ENCODE measurements around the gene PBRM1. TPM values are rescaled to one million over a fixed set of nuclear protein-coding genes. Genes with fewer than 3 reads are reported as not detected.

PBRM1 gene
- polyA plus RNA-seq, 1 experiment = 40.6 TPM

DNA sequence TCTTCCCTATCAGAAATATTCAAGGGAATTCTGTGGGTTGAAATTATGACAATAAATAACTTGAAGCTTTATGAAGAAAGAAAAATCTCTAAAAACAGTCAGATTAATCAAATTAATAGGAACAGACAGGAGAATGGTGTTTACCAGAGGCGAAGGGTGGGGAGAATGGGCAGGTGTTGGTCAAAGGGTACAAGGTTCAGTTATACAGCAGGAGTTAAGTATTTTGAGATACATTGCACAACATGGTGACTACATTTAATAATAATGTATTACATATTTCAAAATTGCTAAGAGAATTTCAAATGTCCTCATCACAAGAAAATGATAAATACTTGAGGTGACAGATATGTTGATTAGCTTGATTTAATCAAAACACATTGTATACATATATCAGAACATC, 38.8 kb upstream of the PBRM1 start:
- no peak for DNase-seq (ENCODE audit: low read depth, low spot score)
- TF ChIP-seq, protein P1, sequence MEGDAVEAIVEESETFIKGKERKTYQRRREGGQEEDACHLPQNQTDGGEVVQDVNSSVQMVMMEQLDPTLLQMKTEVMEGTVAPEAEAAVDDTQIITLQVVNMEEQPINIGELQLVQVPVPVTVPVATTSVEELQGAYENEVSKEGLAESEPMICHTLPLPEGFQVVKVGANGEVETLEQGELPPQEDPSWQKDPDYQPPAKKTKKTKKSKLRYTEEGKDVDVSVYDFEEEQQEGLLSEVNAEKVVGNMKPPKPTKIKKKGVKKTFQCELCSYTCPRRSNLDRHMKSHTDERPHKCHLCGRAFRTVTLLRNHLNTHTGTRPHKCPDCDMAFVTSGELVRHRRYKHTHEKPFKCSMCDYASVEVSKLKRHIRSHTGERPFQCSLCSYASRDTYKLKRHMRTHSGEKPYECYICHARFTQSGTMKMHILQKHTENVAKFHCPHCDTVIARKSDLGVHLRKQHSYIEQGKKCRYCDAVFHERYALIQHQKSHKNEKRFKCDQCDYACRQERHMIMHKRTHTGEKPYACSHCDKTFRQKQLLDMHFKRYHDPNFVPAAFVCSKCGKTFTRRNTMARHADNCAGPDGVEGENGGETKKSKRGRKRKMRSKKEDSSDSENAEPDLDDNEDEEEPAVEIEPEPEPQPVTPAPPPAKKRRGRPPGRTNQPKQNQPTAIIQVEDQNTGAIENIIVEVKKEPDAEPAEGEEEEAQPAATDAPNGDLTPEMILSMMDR (IDR thresholded peaks at IDR 0.05; ENCODE audit: low read depth, low read length) = no peak
- Histone ChIP-seq H3K27me3 (ENCODE audit: control insufficient read depth, insufficient read depth, low read length) (no peaks in the 10 kb centered on the region), H3K9me3 (ENCODE audit: control insufficient read depth, insufficient read depth, low read length) (peaks cover 8% of the 10 kb centered on the region; the same call in 1 of the 2 replicates), H3K4me3 (ENCODE audit: low read depth, low read length) (no peak overlapping the region), H3K27ac (ENCODE audit: low read depth, low read length) (no peak overlapping the region)
- POLR2A ChIA-PET = no interaction called here
- CTCF ChIA-PET = interaction anchor here (1.0 kb wide), 1 partner anchor 18 kb away, joined by 3 read pairs; no protein-coding TSS in a partner anchor

DNA sequence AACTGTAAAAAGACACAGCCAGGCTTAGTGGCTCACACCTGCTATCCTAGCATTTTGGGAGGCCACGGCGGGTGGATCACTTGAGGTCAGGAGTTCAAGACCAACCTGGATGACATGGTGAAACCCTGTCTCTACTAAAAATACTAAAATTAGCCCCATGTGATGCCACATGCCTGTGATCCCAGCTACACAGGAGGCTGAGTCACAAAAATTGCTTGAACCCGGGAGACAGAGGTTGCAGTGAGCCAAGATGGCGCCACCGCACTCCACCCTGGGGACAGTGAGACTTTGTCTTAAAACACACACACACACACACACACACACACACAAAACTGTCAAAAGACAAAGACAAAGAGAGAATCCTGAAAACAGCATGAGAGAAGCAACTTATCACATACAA, 38.2 kb upstream of the PBRM1 start:
- POLR2A ChIA-PET = no interaction called here
- Histone ChIP-seq H3K4me3 (ENCODE audit: low read depth, low read length) (no peak overlapping the region), H3K9me3 (ENCODE audit: control insufficient read depth, insufficient read depth, low read length) (peaks cover 3% of the 10 kb centered on the region; the same call in 1 of the 2 replicates), H3K27ac (ENCODE audit: low read depth, low read length) (no peak overlapping the region), H3K27me3 (ENCODE audit: control insufficient read depth, insufficient read depth, low read length) (no peaks in the 10 kb centered on the region)
- DNase-seq (ENCODE audit: low read depth, low spot score) = no peak
- CTCF ChIA-PET = interaction anchor here (1.0 kb wide), 1 partner anchor 18 kb away, joined by 3 read pairs; no protein-coding TSS in a partner anchor
- TF ChIP-seq, protein P1 (IDR thresholded peaks at IDR 0.05; ENCODE audit: low read depth, low read length) = no peak

GRCh38 chr3:52722491-52722890, 36.8 kb upstream of the PBRM1 start:
- ChIA-PET CTCF (no interaction called here), POLR2A (no interaction called here)
- H3K27ac ChIP-seq (ENCODE audit: low read depth, low read length) = no peak overlapping the region
- no peaks in the 10 kb centered on the region for H3K27me3 ChIP-seq (ENCODE audit: control insufficient read depth, insufficient read depth, low read length)
- H3K9me3 ChIP-seq (ENCODE audit: control insufficient read depth, insufficient read depth, low read length) = peaks cover 3% of the 10 kb centered on the region
- DNase-seq (ENCODE audit: low read depth, low spot score) = no peak
- H3K4me3 ChIP-seq (ENCODE audit: low read depth, low read length) = no peak overlapping the region
- TF ChIP-seq, protein P1 (IDR thresholded peaks at IDR 0.05; ENCODE audit: low read depth, low read length) = no peak

GRCh38 chr3:52721730-52722008, 36.0 kb upstream of the PBRM1 start:
- peaks cover 3% of the 10 kb centered on the region for H3K9me3 ChIP-seq (ENCODE audit: control insufficient read depth, insufficient read depth, low read length)
- DNase-seq (ENCODE audit: low read depth, low spot score) = no peak
- no peaks in the 10 kb centered on the region for H3K27me3 ChIP-seq (ENCODE audit: control insufficient read depth, insufficient read depth, low read length)
- TF ChIP-seq, protein P1 (IDR thresholded peaks at IDR 0.05; ENCODE audit: low read depth, low read length) = no peak
- ChIA-PET POLR2A (no interaction called here), CTCF (no interaction called here)
- H3K4me3 ChIP-seq (ENCODE audit: low read depth, low read length) = no peak overlapping the region
- H3K27ac ChIP-seq (ENCODE audit: low read depth, low read length) = no peak overlapping the region

GRCh38 chr3:52721002-52721729, 35.5 kb upstream of the PBRM1 start:
- POLR2A ChIA-PET = no interaction called here
- Histone ChIP-seq H3K27ac (ENCODE audit: low read depth, low read length) (no peak overlapping the region), H3K9me3 (ENCODE audit: control insufficient read depth, insufficient read depth, low read length) (peaks cover 3% of the 10 kb centered on the region), H3K27me3 (ENCODE audit: control insufficient read depth, insufficient read depth, low read length) (no peaks in the 10 kb centered on the region), H3K4me3 (ENCODE audit: low read depth, low read length) (no peak overlapping the region)
- DNase-seq (ENCODE audit: low read depth, low spot score) = no peak
- CTCF ChIA-PET = no interaction called here
- TF ChIP-seq, protein P1 (IDR thresholded peaks at IDR 0.05; ENCODE audit: low read depth, low read length) = no peak
